MCF 10A (cell line): ENCODE results near the gene TMEM190. TPM values are rescaled to one million over a fixed set of nuclear protein-coding genes. Genes with fewer than 3 reads are reported as not detected.

Experiments
- BruUV-seq: library from RNA; stranded (reverse); fragments of 400-500 nt; replicated peaks from 2 replicates; lab custom pipeline; 2021; lab: Mats Ljungman, UMichigan
- CTCF ChIA-PET: fragments of 300-600 bp; sonication (Branson Sonifier 250); formaldehyde crosslinking; extraction: SDS; loops from one replicate; lab custom pipeline; 2021; ENCODE audit warnings: antibody characterized with exemption, inconsistent platforms; lab: Yijun Ruan, JAX
- POLR2A ChIA-PET: fragments of 300-600, 350-650 bp; sonication (Branson Sonifier 250); formaldehyde crosslinking; extraction: SDS; loops from one replicate; lab custom pipeline; 2020; ENCODE audit warnings: antibody characterized with exemption, inconsistent platforms; lab: Yijun Ruan, JAX
- DNase-seq: peaks from one replicate; pipeline ENCODE4 v3.0.0-alpha.2; 2018; ENCODE audit not compliant: unreplicated experiment
- H3K27ac Mint-ChIP-seq: one replicate; pipeline ENCODE4 v1.8.0; 2022; ENCODE audit warnings: mild to moderate bottlenecking, low read depth, mixed read lengths; ENCODE audit not compliant: unreplicated experiment
- H3K27me3 Mint-ChIP-seq: one replicate; pipeline ENCODE4 v1.8.0; 2022; ENCODE audit warnings: mixed read lengths; ENCODE audit not compliant: insufficient read depth, unreplicated experiment
- H3K36me3 Mint-ChIP-seq: one replicate; pipeline ENCODE4 v1.8.0; 2022; ENCODE audit warnings: mild to moderate bottlenecking, moderate library complexity, mixed read lengths; ENCODE audit not compliant: insufficient read depth, unreplicated experiment
- H3K4me1 Mint-ChIP-seq: one replicate; pipeline ENCODE4 v1.8.0; 2022; ENCODE audit warnings: mixed read lengths; ENCODE audit not compliant: insufficient read depth, unreplicated experiment
- H3K4me3 Mint-ChIP-seq: one replicate; pipeline ENCODE4 v1.8.0; 2022; ENCODE audit warnings: mild to moderate bottlenecking, moderate library complexity, mixed read lengths; ENCODE audit not compliant: unreplicated experiment
- H3K9me3 Mint-ChIP-seq: one replicate; pipeline ENCODE4 v1.8.0; 2022; ENCODE audit warnings: mixed read lengths; ENCODE audit not compliant: unreplicated experiment
- intact Hi-C: fragments of 100-400 bp; cut with micrococcal nuclease; formaldehyde crosslinking; loops from 2 replicates; pipeline ENCODE4 v1.14.1; 2022
- total RNA-seq: library from RNA; stranded (reverse); gene quantifications from 2 replicates; pipeline ENCODE4 v1.2.3, GENCODE V29; 2022
- TF ChIP-seq, protein P1 (sequence below): fragments of 200-600 bp; IDR thresholded peaks from one replicate; pipeline ENCODE4 v1.8.0; 2022; ENCODE audit warnings: antibody characterized with exemption, mild to moderate bottlenecking; ENCODE audit not compliant: unreplicated experiment

TMEM190 gene
- total RNA-seq, 1 experiment from 2014 or later = 0.58 TPM

DNA sequence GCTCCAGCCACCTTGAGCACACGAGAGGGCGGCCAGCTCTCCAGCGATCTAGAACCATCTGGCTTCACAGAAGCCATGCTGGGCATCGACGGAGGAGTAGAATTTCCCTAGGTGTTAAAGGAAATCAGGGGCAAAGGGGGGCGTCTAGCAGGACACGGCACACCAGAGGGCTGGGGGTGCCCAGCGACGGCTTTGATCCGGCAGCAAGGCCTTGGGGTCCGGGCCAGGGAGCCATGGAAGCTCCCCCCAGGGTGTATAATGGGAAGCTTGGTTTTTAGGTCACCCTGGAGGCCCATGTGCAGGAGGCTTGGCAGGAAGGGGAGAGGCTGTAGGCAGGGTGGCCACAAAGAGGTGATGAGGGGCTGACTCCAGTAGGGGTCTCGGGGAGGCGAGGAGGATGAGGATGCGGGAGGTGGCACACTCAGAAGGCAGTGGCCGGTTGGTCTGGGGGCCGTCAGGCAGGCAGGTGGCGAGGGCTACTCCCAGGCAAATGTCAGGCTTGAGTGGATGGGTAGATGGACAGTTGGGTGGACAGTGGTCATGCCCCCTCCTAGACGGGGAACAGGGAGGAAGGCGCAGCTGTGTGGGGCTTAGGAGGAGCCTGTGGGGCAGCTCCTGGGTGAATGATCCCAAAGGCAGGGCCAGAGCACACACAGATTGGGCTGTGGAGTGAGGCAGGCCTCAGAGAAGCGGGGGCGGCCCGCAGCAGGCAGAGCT is 31.4 kb upstream of the TMEM190 start:
- ChIA-PET CTCF (interaction anchor here (0.6 to 1.1 kb wide), 2 partner anchors 36 to 185 kb away, joined by 4 to 5 read pairs; no protein-coding TSS in a partner anchor), POLR2A (interaction anchor here (0.8 to 2.9 kb wide), 4 partner anchors 10 to 39 kb away, joined by 3 to 18 read pairs (median 4); partner anchors contain the start of gene TMEM238)
- H3K36me3 Mint-ChIP-seq = peaks cover 35% of the 10 kb centered on the region
- TF ChIP-seq, protein P1, sequence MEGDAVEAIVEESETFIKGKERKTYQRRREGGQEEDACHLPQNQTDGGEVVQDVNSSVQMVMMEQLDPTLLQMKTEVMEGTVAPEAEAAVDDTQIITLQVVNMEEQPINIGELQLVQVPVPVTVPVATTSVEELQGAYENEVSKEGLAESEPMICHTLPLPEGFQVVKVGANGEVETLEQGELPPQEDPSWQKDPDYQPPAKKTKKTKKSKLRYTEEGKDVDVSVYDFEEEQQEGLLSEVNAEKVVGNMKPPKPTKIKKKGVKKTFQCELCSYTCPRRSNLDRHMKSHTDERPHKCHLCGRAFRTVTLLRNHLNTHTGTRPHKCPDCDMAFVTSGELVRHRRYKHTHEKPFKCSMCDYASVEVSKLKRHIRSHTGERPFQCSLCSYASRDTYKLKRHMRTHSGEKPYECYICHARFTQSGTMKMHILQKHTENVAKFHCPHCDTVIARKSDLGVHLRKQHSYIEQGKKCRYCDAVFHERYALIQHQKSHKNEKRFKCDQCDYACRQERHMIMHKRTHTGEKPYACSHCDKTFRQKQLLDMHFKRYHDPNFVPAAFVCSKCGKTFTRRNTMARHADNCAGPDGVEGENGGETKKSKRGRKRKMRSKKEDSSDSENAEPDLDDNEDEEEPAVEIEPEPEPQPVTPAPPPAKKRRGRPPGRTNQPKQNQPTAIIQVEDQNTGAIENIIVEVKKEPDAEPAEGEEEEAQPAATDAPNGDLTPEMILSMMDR = no peak
- peak overlapping the region; percentile 87 for H3K27ac Mint-ChIP-seq
- DNase-seq = no peak
- intact Hi-C loops = no loop called here
- no peaks in the 10 kb centered on the region for H3K9me3 Mint-ChIP-seq
- no peaks in the 10 kb centered on the region for H3K27me3 Mint-ChIP-seq
- peaks cover 21% of the 10 kb centered on the region for H3K4me1 Mint-ChIP-seq
- no TSS peak for BruUV-seq
- no peak overlapping the region for H3K4me3 Mint-ChIP-seq

DNA sequence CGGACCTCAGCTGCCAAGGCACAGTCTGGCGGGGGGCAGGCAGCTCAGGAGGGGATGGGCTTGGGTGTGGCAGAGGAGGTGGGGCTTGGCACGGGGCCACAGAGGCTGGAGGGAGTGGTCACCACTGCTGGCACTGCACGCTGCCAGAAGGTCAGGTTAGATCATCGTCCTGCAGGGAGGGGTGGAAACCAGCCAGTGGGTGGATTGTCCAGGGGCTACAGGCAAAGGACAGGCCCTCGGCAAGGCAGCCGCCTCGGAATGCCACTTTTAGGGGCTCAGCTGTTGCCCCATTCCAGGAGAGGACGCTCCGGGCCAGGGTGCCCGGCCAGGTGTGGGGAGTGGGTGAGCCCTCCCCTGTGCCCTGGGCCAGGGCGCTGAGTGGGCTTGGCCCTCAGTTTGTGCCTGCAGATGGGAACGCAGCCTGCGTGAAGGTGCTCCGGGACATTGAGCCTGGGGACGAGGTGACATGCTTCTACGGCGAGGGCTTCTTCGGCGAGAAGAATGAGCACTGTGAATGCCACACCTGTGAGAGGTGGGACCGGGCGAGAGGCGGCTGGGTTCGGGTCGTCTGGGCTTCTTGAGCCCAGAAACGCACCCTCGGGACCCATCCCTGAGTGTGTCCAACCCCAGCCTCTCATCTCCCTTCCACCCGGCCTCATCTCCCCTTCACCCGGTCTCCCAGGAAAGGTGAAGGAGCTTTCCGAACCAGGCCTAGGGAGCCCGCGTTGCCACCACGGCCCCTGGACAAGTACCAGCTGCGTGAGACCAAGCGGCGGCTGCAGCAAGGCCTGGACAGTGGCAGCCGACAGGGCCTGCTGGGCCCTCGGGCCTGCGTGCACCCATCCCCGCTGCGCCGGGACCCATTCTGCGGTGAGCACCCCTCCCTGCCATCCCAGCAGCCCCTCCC is 30.6 kb upstream of the TMEM190 start:
- Mint-ChIP-seq H3K27me3 (no peaks in the 10 kb centered on the region), H3K4me1 (peaks cover 17% of the 10 kb centered on the region), H3K4me3 (no peak overlapping the region), H3K9me3 (no peaks in the 10 kb centered on the region), H3K27ac (peak overlapping the region; percentile 87), H3K36me3 (peaks cover 35% of the 10 kb centered on the region)
- POLR2A ChIA-PET = interaction anchor here (1.4 to 2.9 kb wide), 2 partner anchors 9 to 38 kb away, joined by 4 to 18 read pairs; partner anchors contain the start of gene TMEM238
- no TSS peak for BruUV-seq
- CTCF ChIA-PET = interaction anchor here (0.6 kb wide), 3 partner anchors 35 to 182 kb away, joined by 3 to 6 read pairs (median 3); no protein-coding TSS in a partner anchor
- TF ChIP-seq, protein P1 = no peak
- DNase-seq = peak; percentile 74
- intact Hi-C loops = no loop called here

DNA sequence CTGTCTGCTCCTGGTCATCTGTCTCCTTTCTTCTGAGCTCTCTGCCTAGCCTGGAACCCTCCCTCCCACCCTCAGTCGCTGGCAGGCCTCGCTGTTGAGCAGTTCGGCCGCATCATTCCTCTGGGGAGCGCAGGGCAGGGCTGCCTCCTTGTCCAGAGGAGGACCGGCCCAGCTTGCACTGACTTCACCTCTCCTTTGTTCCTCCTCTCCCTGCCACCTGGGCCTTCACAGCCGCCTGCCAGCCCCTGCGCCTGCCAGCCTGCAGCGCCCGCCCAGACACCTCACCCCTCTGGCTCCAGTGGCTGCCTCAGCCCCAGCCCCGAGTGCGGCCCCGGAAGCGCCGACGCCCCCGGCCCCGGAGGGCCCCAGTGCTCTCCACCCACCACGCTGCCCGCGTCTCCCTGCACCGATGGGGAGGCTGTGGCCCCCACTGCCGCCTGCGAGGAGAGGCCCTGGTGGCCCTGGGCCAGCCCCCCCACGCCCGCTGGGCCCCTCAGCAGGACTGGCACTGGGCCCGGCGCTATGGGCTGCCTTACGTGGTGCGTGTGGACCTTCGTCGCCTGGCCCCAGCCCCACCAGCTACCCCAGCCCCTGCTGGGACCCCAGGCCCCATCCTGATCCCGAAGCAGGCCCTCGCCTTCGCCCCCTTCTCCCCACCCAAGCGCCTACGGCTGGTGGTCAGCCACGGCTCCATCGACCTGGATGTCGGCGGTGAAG is 29.7 kb upstream of the TMEM190 start:
- ChIA-PET CTCF (interaction anchor here (0.6 kb wide), 2 partner anchors 34 to 183 kb away, joined by 3 to 6 read pairs; no protein-coding TSS in a partner anchor), POLR2A (no interaction called here)
- H3K4me3 Mint-ChIP-seq = no peak overlapping the region
- no peaks in the 10 kb centered on the region for H3K27me3 Mint-ChIP-seq
- no peaks in the 10 kb centered on the region for H3K9me3 Mint-ChIP-seq
- no peak overlapping the region for H3K27ac Mint-ChIP-seq
- peaks cover 16% of the 10 kb centered on the region for H3K4me1 Mint-ChIP-seq
- DNase-seq = no peak
- peaks cover 35% of the 10 kb centered on the region for H3K36me3 Mint-ChIP-seq
- intact Hi-C loops = no loop called here
- BruUV-seq = no TSS peak
- TF ChIP-seq, protein P1 = no peak
